ENCODE results near the gene AMPD3. TPM values are rescaled to one million over a fixed set of nuclear protein-coding genes. Genes with fewer than 3 reads are reported as not detected.
"Not testable (repeated sequence)": the region's sequence is repeated elsewhere in the genome, so short reads cannot be mapped to it uniquely, and the experiment has no call there.

AMPD3 gene
- polyA plus RNA-seq, 1 donor = 5.0 TPM

DNA sequence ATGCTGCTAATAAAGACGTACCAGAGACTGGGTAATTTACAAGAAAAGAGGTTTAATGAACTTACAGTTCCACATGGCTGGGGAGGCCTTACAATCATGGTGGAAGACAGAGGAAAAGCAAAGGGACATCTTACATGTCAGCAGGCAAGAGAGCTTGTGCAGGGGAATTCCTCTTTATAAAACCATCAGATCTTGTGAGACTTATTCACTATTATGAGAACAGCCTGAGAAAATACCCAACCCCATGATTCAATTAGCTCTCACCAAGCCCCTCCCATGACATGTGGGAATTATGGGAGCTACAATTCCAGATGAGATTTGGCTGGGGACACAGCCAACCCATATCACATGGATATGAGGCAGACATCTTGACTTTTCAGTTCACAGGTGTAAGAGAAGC, 18.4 kb upstream of the AMPD3 start:
- H3K4me1 ChIP-seq (ENCODE audit: control insufficient read depth, insufficient read depth, low read length); H3K4me3 ChIP-seq (ENCODE audit: low read length); H3K36me3 ChIP-seq (ENCODE audit: control insufficient read depth, insufficient read depth, low read length); H3K27me3 ChIP-seq (ENCODE audit: control insufficient read depth, insufficient read depth, low read length); DNase-seq; H3K9me3 ChIP-seq (ENCODE audit: control insufficient read depth, low read depth, low read length); H3K27ac ChIP-seq (ENCODE audit: low read length): not testable (repeated sequence)
- no CpG with 5 or more reads among the region's 1 CpG for WGBS (ENCODE audit: insufficient coverage, low lambda C conversion rate)

DNA sequence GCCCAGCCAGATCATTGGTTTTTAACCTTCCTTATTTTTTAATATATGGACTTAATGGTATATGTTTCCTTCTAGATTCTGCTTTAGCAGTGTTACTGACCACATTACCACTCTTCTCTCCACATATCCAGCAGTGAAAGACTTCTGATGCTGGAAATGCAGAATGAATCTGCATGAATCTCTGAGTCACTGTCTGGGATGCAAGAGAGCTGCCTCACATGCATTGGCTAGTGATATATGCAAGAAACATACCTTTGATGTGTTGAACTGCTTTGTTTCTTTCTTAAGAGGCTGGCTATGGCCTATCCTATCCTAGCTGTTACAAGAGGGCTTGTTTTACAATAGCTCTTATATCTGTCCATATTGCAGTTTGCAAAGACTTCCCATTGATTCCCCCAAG, 16.6 kb upstream of the AMPD3 start:
- Histone ChIP-seq H3K9me3 (ENCODE audit: control insufficient read depth, low read depth, low read length) (no peaks in the 10 kb centered on the region), H3K4me1 (ENCODE audit: control insufficient read depth, insufficient read depth, low read length) (no peaks in the 10 kb centered on the region), H3K4me3 (ENCODE audit: low read length) (no peak overlapping the region), H3K27me3 (ENCODE audit: control insufficient read depth, insufficient read depth, low read length) (no peaks in the 10 kb centered on the region), H3K36me3 (ENCODE audit: control insufficient read depth, insufficient read depth, low read length) (no peaks in the 10 kb centered on the region), H3K27ac (ENCODE audit: low read length) (no peak overlapping the region)
- DNase-seq = no peak

DNA sequence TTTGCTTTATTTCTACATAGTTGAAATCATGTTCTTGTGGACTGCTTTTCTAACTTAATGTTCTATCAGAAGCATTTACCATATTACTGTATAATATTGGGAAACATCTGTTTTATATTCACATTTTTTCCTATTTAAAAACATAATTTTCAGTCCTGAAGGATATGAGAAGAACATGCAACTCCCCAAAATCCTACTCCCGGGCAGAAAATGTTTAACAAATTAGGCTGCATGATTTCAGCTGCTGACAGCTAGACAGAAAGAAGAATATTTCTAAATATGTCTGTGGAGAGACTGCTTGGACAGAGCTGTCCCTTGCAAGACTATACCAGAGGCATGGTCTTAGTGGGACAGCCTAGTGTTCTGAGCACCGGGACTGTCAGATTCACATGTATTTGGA, 15.7 kb upstream of the AMPD3 start:
- no peaks in the 10 kb centered on the region for H3K4me1 ChIP-seq (ENCODE audit: control insufficient read depth, insufficient read depth, low read length)
- no peak for DNase-seq
- no peak overlapping the region for H3K4me3 ChIP-seq (ENCODE audit: low read length)
- no peaks in the 10 kb centered on the region for H3K9me3 ChIP-seq (ENCODE audit: control insufficient read depth, low read depth, low read length)
- 75% methylated on average over 1 of the region's 2 CpGs for WGBS (ENCODE audit: insufficient coverage, low lambda C conversion rate)
- no peaks in the 10 kb centered on the region for H3K27me3 ChIP-seq (ENCODE audit: control insufficient read depth, insufficient read depth, low read length)
- H3K36me3 ChIP-seq (ENCODE audit: control insufficient read depth, insufficient read depth, low read length) = no peaks in the 10 kb centered on the region
- no peak overlapping the region for H3K27ac ChIP-seq (ENCODE audit: low read length)

DNA sequence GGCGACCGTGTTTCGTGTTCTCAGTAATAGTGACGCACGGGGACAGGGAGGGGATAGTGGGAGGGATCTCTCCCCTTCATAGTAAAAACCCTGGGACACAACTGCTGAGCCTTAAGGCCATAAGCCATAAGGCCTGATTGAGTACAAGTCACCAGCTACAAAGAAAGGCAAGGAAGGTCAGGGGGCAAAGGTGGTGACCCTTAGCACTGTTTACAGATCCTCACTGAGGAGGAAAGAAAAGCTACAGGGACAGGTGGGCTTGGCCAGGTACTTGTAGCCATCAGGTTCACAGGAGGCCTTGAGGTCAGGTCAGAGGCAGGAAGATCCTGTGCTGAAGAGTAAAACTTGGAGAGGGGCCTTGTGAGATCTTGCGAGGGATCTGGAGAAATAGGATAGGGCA, 15.1 kb upstream of the AMPD3 start:
- DNase-seq = no peak
- no peaks in the 10 kb centered on the region for H3K4me1 ChIP-seq (ENCODE audit: control insufficient read depth, insufficient read depth, low read length)
- H3K27me3 ChIP-seq (ENCODE audit: control insufficient read depth, insufficient read depth, low read length) = no peaks in the 10 kb centered on the region
- H3K4me3 ChIP-seq (ENCODE audit: low read length) = no peak overlapping the region
- no peak overlapping the region for H3K27ac ChIP-seq (ENCODE audit: low read length)
- 60% methylated on average over 1 of the region's 6 CpGs for WGBS (ENCODE audit: insufficient coverage, low lambda C conversion rate)
- no peaks in the 10 kb centered on the region for H3K9me3 ChIP-seq (ENCODE audit: control insufficient read depth, low read depth, low read length)
- no peaks in the 10 kb centered on the region for H3K36me3 ChIP-seq (ENCODE audit: control insufficient read depth, insufficient read depth, low read length)

DNA sequence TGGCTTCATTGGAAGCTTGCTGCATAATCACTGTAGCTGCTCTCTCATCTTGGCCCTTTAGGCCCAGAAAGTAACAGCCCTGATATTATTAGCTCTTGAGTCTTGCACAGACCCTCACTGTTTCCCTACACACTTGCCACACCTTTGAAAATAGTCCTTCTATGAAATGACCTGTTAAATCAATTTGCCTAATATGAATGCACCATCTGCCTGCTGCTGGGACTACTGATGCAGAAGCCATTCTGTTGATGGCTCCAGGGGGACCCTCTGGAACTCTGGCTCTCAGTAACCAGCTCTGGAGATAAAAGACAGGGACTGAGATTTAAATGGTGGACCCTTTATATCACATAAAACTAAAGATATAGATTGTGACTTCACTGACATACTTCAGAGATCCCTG, 14.7 kb upstream of the AMPD3 start:
- H3K4me3 ChIP-seq (ENCODE audit: low read length) = no peak overlapping the region
- H3K4me1 ChIP-seq (ENCODE audit: control insufficient read depth, insufficient read depth, low read length) = no peaks in the 10 kb centered on the region
- DNase-seq = no peak
- no peak overlapping the region for H3K27ac ChIP-seq (ENCODE audit: low read length)
- no peaks in the 10 kb centered on the region for H3K27me3 ChIP-seq (ENCODE audit: control insufficient read depth, insufficient read depth, low read length)
- no peaks in the 10 kb centered on the region for H3K9me3 ChIP-seq (ENCODE audit: control insufficient read depth, low read depth, low read length)
- no peaks in the 10 kb centered on the region for H3K36me3 ChIP-seq (ENCODE audit: control insufficient read depth, insufficient read depth, low read length)

DNA sequence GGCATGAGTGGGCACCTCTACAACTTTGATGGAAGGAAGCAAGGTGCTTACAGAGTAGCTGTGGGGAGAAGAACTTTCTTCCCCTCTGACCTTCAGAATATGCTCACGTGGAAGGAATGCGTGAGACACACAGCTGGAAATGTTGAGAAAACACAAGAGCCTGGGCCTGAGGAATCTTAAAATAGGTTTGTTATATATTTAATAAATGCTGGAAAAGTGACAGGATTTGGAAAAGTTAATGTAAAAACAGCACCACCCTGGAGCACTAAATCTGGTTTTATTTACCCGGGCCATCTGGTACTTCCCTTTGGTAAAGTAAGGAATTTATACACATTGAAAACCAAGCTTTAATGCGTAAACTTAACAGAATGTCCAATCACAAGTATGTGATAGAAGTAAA, 14.0 kb upstream of the AMPD3 start:
- 100% methylated on average over 1 of the region's 4 CpGs for WGBS (ENCODE audit: insufficient coverage, low lambda C conversion rate)
- Histone ChIP-seq H3K4me1 (ENCODE audit: control insufficient read depth, insufficient read depth, low read length) (no peaks in the 10 kb centered on the region), H3K27me3 (ENCODE audit: control insufficient read depth, insufficient read depth, low read length) (no peaks in the 10 kb centered on the region)

DNA sequence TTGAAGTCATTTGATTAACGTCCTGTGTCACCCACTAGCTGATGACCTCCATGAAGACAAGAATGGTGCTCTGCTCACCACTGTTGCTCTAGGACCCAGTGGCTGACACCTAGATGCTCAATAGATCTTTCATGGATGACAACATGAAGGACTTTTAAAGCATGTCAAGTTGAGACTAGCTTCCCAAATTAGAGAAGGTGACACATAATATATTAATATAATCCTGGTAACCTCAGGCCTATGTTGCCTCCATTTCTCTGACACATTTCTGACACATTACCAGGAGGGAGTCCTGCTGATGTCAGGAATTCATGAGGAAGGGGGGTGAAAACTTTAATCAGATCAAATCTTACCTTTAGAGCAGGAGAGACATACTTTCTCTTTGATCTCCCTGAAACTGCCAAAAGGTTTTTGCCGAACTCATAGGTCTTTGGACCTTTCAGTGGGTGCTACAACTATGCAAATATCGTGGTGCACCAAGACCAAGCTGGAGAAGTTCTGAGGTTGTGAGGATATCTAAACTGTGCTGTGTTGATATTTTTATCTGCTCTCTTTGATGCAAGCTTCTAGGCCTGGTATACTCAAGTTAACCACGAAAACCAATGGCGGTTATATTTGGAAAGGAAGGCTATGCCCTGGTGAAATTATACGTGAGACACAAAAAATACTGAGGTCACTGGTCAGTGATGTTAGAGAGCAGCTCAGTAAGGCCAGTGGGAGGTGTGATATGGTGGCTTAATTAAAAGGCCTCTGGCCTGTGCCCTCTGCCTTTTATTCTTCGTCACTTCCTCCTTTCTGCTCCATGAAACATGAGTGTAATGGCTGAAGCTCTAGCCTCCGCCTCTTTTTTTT, 13.2 kb upstream of the AMPD3 start:
- Histone ChIP-seq H3K9me3 (ENCODE audit: control insufficient read depth, low read depth, low read length) (no peaks in the 10 kb centered on the region), H3K27ac (ENCODE audit: low read length) (no peak overlapping the region), H3K27me3 (ENCODE audit: control insufficient read depth, insufficient read depth, low read length) (no peaks in the 10 kb centered on the region), H3K4me3 (ENCODE audit: low read length) (no peak overlapping the region), H3K4me1 (ENCODE audit: control insufficient read depth, insufficient read depth, low read length) (no peaks in the 10 kb centered on the region), H3K36me3 (ENCODE audit: control insufficient read depth, insufficient read depth, low read length) (no peaks in the 10 kb centered on the region)
- WGBS (ENCODE audit: insufficient coverage, low lambda C conversion rate) = 80% methylated on average over 1 of the region's 8 CpGs
- DNase-seq = no peak

More for the DNA sequence above, 14.0 kb upstream of the AMPD3 start:
- H3K36me3 ChIP-seq (ENCODE audit: control insufficient read depth, insufficient read depth, low read length) = no peaks in the 10 kb centered on the region
- no peak for DNase-seq
- no peaks in the 10 kb centered on the region for H3K9me3 ChIP-seq (ENCODE audit: control insufficient read depth, low read depth, low read length)
- H3K27ac ChIP-seq (ENCODE audit: low read length) = no peak overlapping the region
- no peak overlapping the region for H3K4me3 ChIP-seq (ENCODE audit: low read length)

DNA sequence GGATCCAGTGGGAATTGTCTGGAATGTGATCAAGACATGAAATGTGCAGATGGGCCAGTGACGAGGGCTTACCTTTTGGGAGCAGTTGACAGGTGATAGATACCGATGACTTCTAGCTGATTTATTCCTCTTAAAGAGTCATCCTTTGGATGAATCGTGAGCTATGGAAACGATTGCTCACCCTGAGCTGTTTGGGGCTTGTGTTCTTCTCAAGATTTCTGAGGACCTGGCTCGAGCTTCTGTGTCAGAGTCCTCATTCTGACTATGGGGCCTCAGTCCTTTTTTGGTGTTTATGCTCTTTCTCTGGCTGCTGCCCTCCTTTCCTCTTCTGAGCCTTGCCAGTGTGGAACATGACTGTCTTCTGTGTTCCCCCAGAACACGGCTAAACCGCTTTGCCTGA, 11.9 kb upstream of the AMPD3 start:
- no CpG with 5 or more reads among the region's 7 CpGs for WGBS (ENCODE audit: insufficient coverage, low lambda C conversion rate)
- Histone ChIP-seq H3K4me1 (ENCODE audit: control insufficient read depth, insufficient read depth, low read length) (no peaks in the 10 kb centered on the region), H3K27ac (ENCODE audit: low read length) (no peak overlapping the region), H3K27me3 (ENCODE audit: control insufficient read depth, insufficient read depth, low read length) (peaks cover 2% of the 10 kb centered on the region), H3K4me3 (ENCODE audit: low read length) (no peak overlapping the region), H3K9me3 (ENCODE audit: control insufficient read depth, low read depth, low read length) (no peaks in the 10 kb centered on the region), H3K36me3 (ENCODE audit: control insufficient read depth, insufficient read depth, low read length) (no peaks in the 10 kb centered on the region)
- no peak for DNase-seq

DNA sequence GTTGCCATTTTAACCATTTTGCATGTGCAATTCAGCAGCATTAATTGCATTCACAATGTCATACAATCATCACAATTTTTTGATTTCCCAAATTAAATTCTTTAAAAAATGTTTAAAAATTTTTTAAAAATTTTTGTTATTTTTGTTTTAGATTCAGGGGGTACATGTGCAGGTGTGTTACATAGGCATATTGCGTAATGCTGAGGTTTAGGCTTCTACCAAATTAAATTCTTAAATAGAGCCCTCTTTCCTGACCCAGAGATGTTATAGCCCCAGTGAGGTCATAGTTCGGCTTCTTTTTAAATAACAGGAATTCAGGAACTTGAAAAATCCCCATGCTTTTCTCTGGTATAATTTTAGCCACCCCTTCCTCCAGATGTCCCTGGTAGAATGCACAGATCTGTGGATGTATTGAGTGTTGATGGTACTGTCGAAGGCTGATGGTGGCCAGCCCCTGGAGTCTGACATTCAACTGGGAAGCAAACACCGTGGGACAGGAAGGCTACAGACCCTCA, 11.3 kb upstream of the AMPD3 start:
- WGBS (ENCODE audit: insufficient coverage, low lambda C conversion rate) = 100% methylated on average over 1 of the region's 4 CpGs
- DNase-seq = no peak
- H3K27me3 ChIP-seq (ENCODE audit: control insufficient read depth, insufficient read depth, low read length) = peaks cover 2% of the 10 kb centered on the region
- no peak overlapping the region for H3K4me3 ChIP-seq (ENCODE audit: low read length)
- H3K4me1 ChIP-seq (ENCODE audit: control insufficient read depth, insufficient read depth, low read length) = no peaks in the 10 kb centered on the region
- H3K9me3 ChIP-seq (ENCODE audit: control insufficient read depth, low read depth, low read length) = no peaks in the 10 kb centered on the region
- no peak overlapping the region for H3K27ac ChIP-seq (ENCODE audit: low read length)
- no peaks in the 10 kb centered on the region for H3K36me3 ChIP-seq (ENCODE audit: control insufficient read depth, insufficient read depth, low read length)

DNA sequence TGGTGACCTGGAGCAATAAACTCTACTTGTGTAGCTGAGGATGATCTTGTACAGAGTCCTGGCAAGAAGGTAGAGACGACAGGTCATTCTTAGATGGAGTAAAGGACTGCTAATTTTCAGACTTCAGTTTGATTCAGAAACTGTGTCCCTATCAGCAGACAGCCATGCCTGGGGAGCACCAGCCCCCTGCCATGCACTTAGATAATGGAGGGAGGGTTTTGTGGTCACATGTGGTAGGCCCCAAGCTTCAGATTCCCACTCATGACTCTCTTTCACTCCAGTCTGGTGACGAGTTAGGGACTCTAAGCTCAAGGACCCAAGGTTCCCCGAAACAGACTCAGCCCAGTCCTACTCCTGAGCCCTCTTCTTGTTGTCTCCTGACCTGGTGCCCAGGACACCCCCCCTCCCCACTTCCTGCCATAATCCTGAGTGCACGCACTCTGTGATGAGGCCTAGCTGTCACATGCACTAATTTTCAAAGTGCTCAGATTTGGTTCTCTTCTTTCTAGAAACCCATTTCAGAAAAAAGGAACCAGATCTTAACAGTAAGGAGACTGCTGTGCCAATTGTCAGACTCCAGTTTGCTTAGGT, 10.2 kb upstream of the AMPD3 start:
- Histone ChIP-seq H3K27ac (ENCODE audit: low read length) (no peak overlapping the region), H3K9me3 (ENCODE audit: control insufficient read depth, low read depth, low read length) (no peaks in the 10 kb centered on the region), H3K4me3 (ENCODE audit: low read length) (no peak overlapping the region), H3K36me3 (ENCODE audit: control insufficient read depth, insufficient read depth, low read length) (no peaks in the 10 kb centered on the region), H3K27me3 (ENCODE audit: control insufficient read depth, insufficient read depth, low read length) (peaks cover 4% of the 10 kb centered on the region), H3K4me1 (ENCODE audit: control insufficient read depth, insufficient read depth, low read length) (no peaks in the 10 kb centered on the region)
- DNase-seq = no peak
- WGBS (ENCODE audit: insufficient coverage, low lambda C conversion rate) = no CpG with 5 or more reads among the region's 4 CpGs

DNA sequence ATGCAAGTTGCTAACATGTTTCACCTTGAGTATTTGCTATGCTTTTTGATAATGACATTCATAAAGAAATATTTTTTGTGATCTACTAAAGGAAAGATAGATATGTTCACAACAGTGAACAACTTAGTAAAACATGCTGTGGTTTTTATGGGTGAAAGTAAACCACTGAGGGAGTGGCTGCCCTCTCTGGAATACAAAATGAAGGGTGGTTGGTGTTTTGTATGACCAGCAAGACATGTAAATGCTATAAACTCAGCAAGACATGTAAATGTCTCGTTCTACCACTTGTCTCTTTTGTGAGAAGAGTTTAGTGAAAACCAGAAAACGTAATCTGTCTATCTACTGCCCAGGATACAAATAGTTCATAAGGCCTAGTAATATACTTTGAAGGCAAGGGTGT, 7.6 kb upstream of the AMPD3 start:
- DNase-seq = no peak
- H3K4me3 ChIP-seq (ENCODE audit: low read length) = no peak overlapping the region
- no peak overlapping the region for H3K27ac ChIP-seq (ENCODE audit: low read length)
- H3K4me1 ChIP-seq (ENCODE audit: control insufficient read depth, insufficient read depth, low read length) = no peaks in the 10 kb centered on the region
- no peaks in the 10 kb centered on the region for H3K36me3 ChIP-seq (ENCODE audit: control insufficient read depth, insufficient read depth, low read length)
- WGBS (ENCODE audit: insufficient coverage, low lambda C conversion rate) = no CpG with 5 or more reads among the region's 2 CpGs
- peaks cover 18% of the 10 kb centered on the region for H3K27me3 ChIP-seq (ENCODE audit: control insufficient read depth, insufficient read depth, low read length)
- H3K9me3 ChIP-seq (ENCODE audit: control insufficient read depth, low read depth, low read length) = no peaks in the 10 kb centered on the region
